HG03103 (cell line): ENCODE data around the gene DLK2.
"Not testable (repeated sequence)": the region's sequence is repeated elsewhere in the genome, so short reads cannot be mapped to it uniquely, and the experiment has no call there.

ENCODE experiments used
- ATAC-seq: cut with Tn5 transposase; IDR thresholded peaks from one replicate; pipeline ENCODE4 v1.9.1; 2021; ENCODE audit warnings: low read depth; ENCODE audit not compliant: unreplicated experiment

The DLK2 gene, protein sequence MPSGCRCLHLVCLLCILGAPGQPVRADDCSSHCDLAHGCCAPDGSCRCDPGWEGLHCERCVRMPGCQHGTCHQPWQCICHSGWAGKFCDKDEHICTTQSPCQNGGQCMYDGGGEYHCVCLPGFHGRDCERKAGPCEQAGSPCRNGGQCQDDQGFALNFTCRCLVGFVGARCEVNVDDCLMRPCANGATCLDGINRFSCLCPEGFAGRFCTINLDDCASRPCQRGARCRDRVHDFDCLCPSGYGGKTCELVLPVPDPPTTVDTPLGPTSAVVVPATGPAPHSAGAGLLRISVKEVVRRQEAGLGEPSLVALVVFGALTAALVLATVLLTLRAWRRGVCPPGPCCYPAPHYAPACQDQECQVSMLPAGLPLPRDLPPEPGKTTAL

DNA sequence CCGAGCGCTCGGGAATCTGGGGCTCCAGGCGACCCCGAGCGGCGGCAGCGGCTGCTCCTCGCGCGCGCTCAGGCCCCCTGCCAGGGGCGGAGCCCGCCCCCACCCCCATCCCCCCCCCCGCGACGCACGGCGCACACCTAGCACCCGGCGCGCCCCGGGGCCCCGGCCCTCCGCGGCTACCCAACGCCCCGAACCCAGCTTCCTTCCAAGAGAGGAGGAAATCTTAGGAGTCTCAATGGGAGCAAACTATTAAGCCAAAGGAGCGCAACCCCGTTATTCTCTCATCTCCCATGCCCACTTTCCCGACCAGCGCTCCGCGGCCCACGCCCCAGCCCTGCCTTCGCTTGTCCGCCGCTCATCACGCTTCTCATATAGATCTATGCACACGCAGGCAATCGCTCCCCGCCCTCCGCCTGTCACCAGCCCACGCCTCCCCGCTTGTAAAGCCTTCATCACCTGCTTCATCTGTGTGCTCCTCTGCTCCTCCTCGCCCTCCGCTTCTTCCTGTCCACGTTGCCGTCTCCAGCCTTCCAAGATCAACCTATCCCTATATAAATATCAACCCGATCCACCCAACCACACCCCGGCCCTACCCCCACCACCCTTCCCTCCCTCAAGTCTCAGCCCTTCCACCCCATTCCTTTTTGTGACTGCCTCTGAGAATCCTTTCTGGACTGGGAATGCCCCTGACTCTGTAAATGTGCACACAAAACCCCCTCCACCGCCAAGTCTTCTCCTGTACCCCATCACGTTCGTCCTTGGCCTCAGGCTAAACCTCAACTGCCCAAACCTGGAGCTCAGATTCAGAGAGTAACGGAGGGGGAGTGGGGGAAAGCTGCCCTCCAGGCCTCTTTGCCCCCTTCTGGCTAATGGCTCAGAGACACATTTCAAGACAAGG lies at the start of gene DLK2:
Gene DLK2, minus strand, starts transcription at position 18 of the 898 bp plus-strand sequence. CDS start 723 bp downstream, outside the sequence.
- ATAC-seq, result no peak

DNA sequence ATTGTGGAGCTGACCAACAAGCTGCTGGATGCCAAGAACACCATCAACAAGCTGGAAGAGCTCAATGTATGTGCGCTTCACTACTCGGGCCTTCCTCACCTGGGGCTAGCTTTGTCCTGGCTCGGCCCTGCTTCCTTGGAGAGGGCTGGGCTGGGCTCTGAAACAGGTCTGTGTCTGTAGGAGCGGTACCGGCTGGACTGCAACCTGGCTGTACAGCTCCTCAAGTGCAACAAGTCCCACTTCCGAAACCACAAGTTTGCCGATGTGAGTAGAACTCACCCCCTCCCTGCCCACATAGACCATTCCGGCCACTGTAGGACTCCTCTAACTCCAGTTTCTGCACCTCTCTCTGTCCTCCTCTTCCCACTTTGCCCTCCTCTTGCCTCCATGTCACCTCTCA lies 48.1 kb upstream of the DLK2 start:
- ATAC-seq, result no peak

DNA sequence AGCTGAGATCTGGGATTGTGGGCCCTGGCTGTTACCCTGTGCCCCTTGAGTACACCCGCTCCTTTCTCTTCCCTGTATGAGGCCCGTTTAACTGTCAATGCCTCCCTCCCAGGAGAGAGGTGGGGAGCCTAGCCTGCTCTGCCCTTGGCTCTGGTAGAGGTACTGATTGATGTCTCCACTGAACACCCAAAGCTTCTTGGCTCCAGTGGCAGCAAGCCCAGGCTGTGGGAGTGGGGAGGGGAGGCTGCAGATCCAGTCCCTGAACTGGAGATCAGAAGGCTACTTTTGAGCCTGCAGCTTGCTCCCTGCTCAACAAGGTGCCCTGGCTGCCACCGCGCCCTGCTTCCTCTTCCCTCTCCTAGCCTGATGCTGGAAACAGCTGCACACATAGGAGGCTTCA lies 47.3 kb upstream of the DLK2 start:
- no peak for ATAC-seq

DNA sequence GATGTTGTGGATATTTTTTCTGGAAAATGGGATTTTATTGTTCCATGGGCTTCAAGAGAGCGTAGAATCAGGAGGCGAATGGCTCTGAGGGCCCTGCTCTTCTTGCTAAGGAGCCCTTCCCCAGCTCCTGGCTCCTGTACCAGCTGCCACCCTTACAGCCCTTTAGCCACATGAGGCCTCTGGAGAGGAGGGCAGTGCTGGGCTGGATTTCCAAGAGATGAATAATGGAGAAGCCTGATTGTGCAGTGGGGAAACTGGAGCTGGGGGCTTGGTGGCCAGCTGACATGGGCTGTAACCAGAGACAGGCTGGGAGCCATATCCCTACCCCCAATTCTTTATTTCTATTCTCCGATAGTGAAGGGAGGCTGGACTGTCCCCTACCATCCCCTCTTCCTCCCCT lies 45.6 kb upstream of the DLK2 start:
- ATAC-seq, result no peak

DNA sequence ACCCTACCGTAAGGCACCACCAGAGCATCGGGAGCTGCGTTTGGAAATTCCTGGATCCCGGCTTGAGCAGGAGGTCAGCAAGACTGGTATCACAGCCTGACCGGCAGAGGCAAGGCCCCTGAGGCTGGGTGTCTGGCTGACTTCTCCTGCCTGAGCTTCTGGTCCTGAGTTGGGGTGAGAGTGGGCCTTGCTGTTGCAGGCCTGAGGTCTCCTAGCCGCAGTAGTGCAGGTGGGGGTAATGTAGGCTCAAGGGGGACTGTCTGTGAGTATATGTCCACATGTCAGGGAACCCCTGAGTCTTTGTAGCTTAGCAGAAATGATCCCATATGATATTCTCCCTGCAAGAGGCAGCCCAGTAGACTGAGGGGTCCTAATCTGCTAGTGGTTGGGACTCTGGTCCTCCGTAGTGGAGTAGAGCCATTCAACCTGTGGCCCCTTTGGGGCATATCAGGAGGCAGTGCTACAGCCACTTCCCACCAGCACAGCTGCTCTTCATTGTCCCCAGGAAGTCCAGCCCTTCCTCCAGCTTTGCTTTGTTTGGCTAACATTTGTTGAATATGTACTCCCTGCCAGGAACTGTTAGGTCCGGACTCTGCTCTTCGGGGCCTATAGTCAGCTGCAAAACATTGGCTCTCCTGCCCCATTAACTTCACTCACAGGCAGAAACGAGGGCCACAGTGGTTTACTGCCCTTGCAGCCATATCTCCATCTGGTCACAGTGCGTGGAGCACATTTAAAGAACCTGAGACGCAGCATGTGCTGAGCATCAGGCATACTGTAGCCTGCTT lies 43.9 kb upstream of the DLK2 start:
- no peak for ATAC-seq

DNA sequence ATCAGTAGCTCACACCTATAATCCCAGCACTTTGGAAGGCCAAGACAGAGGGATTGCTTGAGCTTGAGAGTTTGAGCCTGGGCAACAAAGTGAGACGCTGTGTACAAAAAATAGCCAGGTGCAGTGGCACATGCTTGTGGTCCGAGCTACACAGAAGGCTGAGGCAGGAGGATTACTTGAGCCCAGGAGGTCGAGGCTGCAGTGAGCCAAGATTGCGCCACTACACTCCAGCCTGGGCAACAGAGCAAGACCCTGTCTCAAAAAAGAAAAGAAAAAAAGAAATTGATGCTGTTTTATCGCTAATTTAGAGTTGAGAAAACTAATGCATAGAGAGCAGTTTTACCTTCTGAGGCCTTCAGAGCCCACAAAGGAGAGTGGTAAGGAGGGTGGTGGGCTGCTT lies 42.9 kb upstream of the DLK2 start:
- ATAC-seq, result not testable (repeated sequence)

DNA sequence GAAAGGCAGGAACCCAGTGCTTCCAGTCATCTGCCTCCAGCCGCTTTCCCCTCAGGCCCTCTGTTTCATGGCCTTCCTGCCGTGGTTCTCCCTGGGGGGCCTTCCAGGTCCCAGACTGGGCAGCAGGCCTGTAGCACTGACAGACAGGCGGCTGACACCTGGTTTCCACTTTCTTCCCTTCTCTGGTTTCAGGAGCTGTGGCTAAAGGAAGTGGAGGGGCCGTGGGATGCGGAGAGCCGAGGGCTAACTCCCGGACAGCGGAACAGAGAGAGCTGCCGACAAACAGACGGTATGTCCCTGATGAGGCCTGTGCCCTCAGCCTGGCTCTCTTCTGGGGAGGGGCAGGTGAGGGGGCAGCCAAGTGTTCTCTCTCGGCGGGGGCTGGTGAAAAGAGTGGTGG lies 42.3 kb upstream of the DLK2 start:
- ATAC-seq, result no peak

DNA sequence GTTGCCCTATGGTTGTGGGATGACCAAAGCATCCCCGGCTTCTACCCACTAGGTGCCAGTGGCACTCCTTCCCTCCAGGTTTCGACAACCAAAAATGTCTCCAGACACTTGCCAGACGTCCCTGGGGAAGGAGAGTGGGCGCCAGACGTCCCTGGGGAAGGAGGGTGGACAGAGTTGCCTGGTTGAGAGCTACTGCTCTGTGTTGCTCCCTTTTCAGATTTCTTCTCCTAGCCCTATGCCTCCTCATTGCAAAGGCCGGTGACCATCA lies 41.7 kb upstream of the DLK2 start:
- ATAC-seq, result no peak

DNA sequence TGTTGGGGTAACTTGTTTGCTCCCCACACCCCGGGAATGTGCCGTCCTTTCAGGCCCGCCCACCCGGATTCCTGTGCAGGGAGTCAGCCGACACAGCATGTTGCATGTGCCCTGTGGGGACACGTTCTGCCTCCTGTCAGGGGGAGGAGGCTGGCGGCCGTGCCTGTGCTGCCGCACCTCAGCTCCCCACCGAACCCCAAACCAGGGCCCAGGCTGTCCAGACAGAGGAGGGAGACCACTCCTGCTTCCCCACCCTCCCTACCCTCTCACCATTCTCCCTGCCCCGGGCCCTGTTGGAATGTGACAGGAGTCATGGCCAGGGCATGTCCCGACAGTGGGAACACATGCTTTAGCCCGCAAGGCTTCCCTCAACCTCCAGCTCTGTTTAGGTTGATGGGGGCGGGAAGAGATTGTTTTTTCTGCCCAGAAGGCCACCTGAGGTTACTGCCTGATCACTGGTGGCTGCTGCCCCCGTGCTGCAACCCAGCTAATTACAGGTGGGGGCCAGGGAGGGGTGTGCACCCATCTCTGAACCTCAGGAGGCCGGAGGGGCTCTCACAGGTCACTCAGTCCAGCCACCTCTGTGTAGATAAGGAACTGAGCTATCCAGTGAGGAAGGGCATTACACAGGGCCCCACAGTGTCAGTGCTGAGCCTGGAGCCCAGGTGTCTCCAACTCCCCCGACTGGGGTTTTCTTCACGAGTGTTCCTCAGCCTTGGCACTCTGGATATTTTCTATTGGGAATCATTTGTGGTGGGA lies 41.2 kb upstream of the DLK2 start:
- no peak for ATAC-seq

DNA sequence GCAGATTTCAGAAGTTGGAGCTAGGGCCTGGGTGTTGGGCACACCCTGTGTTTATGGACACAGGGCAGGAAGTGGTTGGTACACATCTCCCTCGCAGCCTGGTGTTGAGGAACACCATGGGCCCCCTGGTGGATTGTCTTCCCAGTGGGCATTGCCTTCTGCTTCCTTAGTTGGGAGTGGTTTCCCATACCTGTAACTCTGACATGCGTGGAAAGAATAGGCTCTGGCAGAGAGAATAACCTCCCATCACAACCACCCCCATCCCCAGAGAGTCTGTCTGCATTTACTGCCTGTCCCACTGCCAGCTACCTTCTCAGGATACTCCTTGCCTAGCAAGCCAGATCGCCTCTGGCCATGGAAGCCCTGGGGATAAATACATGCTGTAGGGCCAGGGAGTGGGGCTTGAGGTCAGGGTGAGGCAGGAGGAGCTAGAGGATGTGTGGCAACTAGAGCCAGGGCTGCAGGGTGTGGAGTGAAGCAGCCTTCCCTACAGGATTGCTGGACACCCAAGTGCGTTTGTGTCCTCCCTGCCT lies 40.1 kb upstream of the DLK2 start:
- no peak for ATAC-seq

DNA sequence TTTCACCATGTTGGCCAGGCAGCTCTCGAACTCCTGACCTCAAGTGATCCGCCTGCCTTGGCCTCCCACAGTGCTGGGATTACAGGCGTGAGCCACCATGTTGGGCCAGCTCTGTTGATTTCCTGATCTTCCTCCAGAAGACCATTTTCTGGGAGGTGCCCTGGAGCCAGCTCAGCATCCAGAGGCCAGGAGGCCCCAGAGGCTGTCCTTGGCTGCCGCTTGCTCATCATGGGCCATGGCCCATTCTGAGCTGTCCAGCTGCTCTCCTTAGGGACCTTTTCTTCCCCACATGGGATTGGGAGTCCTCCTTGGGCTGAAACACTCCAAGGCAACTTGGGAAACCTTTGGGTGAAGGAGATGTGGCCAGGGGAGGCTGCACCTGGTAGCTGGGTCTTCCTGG lies 39.4 kb upstream of the DLK2 start:
- no peak for ATAC-seq

DNA sequence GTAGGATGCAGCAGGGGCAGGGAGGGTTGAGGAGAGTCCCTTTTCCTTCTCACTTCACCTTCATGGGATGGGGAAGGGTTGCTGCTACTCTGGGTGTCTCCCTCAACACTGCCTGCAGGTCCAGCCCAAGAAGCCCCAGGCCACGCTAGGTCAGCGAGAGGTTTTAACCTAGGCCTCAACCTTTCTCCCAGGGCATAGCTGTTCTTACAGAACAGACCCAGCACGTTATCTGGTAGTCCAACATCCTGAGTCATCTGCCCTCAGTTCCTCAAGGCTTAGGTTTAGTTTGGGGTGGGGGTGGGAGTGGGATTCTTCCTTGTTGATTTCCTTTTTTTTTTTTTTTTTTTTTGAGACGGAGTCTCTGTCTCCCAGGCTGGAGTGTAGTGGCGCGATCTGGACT lies 39.0 kb upstream of the DLK2 start:
- ATAC-seq, result no peak

DNA sequence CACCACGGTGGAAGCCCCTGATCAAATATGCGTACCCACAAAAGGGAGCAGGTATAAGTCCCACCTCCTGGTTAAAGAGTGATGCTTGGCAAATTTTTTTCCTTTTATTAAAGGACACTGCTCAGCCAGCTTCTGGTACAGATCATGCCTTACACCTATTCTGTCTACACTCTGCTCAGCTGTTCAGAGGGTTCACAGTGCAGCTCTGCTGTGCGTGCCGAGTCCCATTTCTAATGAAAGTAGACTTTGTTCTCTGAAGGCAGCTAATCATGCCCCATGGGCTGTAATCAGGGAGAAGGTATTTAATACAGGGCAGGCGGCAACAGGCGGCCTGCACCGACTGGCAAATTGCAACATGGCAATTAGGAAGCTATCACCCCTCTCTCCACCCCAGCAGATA lies 38.5 kb upstream of the DLK2 start:
- ATAC-seq, result no peak

DNA sequence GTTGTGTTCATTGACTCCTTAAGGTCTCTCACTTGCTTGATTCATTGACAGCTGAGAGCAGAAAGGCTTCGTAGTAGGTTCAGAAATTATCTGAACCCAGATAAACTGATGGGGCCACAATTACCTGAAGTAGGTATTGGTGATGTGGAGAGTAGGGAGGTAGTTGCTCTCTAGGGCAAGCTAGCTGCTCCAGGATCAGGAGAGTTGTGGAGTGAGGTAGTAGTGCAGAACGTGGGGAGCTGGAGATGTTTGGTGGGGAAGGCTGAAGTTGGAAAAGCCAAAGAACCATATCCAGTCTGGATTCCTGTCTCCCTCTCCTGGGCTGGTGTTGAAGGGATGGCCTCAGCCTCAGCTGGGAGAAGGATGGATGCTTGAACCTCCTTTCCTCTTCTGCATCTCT lies 37.9 kb upstream of the DLK2 start:
- no peak for ATAC-seq

DNA sequence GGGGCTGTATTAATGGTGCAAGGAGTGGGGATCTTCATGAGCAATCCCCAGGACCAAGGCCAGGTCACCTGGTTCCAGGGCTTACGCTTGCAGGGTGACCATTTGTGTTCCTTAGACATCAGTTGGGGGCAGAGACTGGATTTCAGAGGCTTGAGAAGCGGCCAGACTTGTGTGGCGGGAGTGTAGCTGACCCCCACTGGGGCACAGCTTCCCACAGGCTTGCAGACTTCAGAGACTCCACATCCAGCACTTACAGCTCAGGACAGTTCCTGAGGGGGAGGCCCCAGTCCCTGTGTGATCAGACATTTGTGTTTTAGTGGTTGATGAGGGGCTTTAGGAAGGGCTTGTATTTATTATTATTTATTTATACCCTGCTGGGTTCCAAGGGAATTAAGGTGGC lies 37.3 kb upstream of the DLK2 start:
- no peak for ATAC-seq

DNA sequence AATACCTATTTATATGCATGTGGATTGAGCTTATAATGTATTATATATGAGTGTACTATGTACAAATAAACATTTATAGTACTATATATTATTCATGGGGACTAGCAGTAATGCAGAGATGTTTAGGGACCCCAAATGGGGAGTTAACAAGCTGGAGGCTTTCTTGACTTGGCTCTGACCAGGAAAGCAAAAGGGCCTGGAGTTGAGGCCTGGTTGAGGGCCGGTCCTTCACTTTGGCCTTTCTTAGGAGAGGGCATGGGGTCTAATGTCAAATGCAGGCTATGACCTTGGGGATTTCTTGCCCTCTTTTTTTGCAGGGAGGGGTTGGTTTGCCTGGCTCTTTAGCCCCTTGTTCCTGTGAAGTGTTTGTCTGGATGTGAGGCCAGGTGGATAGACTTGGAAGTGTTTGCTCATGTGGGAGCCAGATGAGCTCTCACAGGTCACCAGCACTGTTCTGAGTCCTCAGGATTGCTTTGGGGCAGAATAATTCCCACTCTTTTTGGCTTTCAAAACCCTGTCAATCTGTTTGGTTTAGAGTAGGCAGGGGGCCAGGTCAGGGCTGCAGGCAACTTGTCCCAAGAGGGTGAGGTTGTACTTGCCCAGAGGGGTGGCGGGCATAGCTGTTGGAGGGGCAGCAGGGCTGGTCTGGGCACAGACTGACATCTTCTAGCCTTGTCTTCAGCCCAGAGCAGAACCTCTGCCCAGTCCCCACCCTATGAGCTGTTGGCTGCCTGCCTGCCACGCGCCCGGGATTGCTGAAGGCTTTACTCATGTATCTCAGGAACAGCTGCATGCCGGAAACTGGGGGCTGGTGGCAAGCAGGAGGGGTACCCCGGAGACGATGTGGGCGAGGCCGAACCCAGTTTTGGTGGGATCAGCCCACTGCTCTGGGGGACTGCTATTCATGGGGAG lies 36.7 kb upstream of the DLK2 start:
- no peak for ATAC-seq

DNA sequence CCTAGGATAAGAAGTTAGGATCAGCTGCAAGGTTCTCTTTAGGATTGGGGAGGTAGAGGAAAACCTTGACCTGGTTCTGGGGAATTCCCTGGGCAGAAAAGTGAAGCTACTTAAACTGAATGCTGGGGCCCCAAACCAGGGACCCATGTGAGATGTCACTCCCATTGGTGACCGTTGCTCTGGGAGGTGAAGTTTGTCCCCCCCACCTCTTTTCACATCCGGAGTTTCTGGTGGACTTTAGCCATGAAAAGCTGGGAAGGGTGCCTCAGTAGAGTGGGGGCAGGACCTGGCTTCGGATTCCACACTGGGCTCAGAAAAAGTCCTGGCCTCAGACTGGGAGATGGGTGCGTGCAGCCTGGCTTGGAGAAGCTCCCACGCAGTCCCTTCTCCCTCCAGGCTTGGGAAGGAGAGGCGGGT lies 35.2 kb upstream of the DLK2 start:
- no peak for ATAC-seq

DNA sequence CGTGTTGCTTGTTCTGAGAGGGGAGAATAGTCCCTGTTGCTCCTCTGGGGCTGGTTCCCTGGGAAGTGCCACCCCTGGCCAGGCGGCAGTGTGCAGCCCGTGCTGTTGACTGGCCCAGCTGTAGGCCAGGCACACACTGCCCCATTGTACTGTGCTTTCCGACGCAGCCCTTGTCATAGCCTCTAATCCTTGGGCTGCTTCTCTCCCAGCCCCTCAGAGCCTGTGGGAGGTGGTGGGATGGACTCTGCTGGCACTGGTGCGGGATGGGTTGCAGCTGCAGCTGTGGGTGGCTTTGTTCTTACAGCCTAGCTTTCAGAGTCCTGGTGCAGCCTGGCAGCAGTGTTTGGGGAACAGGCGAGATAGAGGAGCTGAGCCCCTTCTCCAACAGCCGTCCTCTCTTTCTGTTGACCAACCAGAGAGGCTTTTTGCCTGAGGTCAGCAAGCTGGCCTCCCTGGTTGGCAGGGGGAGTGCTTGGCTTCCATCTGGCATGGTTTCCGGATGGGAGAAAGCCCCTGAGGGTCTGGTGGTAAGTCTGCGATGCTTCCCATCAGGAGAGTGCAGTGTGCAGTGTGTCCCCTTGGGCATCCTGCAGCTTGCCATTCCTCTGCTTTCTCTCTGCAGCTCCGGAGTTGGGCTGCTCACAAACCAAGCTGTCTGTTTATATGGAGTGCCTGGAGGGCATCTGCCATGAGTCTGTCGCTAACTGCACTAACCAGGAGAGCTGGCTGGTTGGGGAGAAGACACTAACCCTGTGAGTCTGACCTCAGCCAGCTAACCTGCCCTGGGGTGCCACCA lies 34.1 kb upstream of the DLK2 start:
- no peak for ATAC-seq
